OCI-LY3 (cell line): Measurements from ENCODE around the gene SULT2B1.
A peak's percentile ranks its signal among the peaks of the same experiment; 100 is the strongest.

Experiments
- H2AFZ ChIP-seq: fragments of 200-600, 300-600 bp; shearing (Covaris generic); 2 replicates; pipeline ENCODE4 v1.6.0; 2014; ENCODE audit warnings: antibody characterized with exemption, low read depth, low read length
- H3K27ac ChIP-seq: fragments of 200-600, 300-600 bp; sonication (generic); 2 replicates; pipeline ENCODE4 v1.5.1; 2014; ENCODE audit warnings: mild to moderate bottlenecking, low read length, moderate library complexity, mixed read lengths
- H3K27me3 ChIP-seq: fragments of 200-600, 300-600 bp; sonication (generic); 2 replicates; pipeline ENCODE4 v1.6.1; 2014; ENCODE audit warnings: low read depth, low read length, mixed read lengths
- H3K36me3 ChIP-seq: fragments of 200-600, 300-600 bp; sonication (generic); replicated peaks from 2 replicates; pipeline ENCODE3; 2014; ENCODE audit warnings: low read depth, low read length, mixed read lengths
- H3K4me1 ChIP-seq: fragments of 300-600, 200-600 bp; sonication (generic); 2 replicates; pipeline ENCODE4 v1.6.1; 2014; ENCODE audit warnings: low read length, mixed read lengths
- H3K4me2 ChIP-seq: fragments of 200-600, 300-600 bp; sonication (generic); 2 replicates; pipeline ENCODE4 v1.6.1; 2014; ENCODE audit warnings: low read length, mixed read lengths
- H3K4me3 ChIP-seq: fragments of 300-600, 200-600 bp; sonication (generic); 2 replicates; pipeline ENCODE4 v1.5.1; 2014; ENCODE audit warnings: antibody characterized with exemption, mild to moderate bottlenecking, low read length, moderate library complexity
- H3K79me2 ChIP-seq: fragments of 300-600, 200-600 bp; shearing (Covaris generic); 2 replicates; pipeline ENCODE4 v1.6.1; 2014; ENCODE audit warnings: mild to moderate bottlenecking, low read length, mixed read lengths
- H3K9ac ChIP-seq: fragments of 300-600, 200-600 bp; shearing (Covaris generic); 2 replicates; pipeline ENCODE4 v1.6.0; 2014; ENCODE audit warnings: mild to moderate bottlenecking, low read length, moderate library complexity
- H3K9me3 ChIP-seq: fragments of 200-600, 300-600 bp; shearing (Covaris generic); 2 replicates; pipeline ENCODE4 v1.6.1; 2014; ENCODE audit warnings: low read length, mixed read lengths; ENCODE audit not compliant: insufficient read depth
- H4K20me1 ChIP-seq: fragments of 200-600, 300-600 bp; sonication (generic); 2 replicates; pipeline ENCODE4 v1.6.1; 2016; ENCODE audit warnings: low read length, mixed read lengths; ENCODE audit not compliant: insufficient read depth
- EZH2phosphoT487 ChIP-seq: fragments of 200-600 bp; shearing (Covaris generic); IDR thresholded peaks from 2 replicates; pipeline ENCODE4 v1.6.1; 2018; ENCODE audit warnings: antibody characterized with exemption, mixed run types, low read depth
- TF ChIP-seq, protein P1 (sequence below): fragments of 200-600, 300-600 bp; sonication (generic); IDR thresholded peaks from 2 replicates; pipeline ENCODE4 v1.5.1; 2014; ENCODE audit warnings: antibody characterized with exemption, low read length, low read depth

The SULT2B1 gene

DNA sequence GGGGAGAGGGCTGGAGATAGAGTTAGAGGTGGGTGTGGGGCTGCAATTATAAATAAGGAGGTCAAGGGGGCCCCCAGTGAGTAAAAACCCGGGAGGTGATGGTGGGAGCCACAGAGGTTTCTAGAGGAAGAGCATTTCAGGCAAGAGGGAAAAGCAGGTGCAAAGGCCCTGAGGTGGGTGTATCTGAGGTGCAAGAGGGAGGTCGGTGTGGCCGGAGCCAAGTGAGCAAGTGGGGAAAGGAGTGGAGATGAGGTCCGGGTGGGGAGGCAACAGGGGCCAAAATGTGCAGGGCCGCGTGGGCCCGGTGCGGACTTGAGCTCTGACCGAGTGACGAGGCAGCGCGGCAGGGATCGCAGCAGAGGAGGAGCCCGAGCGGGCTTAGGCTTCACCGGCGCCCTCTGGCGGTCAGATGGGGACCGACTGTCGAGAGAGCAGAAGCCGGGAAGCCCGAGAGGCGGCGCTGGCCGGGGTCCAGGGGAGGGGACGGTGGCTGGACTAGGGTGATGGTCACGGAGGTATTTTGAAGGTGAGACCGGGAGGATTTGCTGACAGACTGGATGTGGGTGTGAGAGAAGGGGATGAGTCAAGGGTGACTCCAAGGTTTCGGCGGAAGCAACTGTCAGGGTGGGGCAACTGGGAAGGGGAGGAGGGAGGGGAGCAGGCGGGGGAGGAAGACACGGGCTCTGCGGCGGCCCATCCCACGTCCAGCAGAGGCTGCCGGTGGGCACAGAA, 36.9 kb downstream of the SULT2B1 start:
- peak overlapping the region; percentile 83 for H3K4me2 ChIP-seq
- H4K20me1 ChIP-seq = no peaks in the 10 kb centered on the region
- H3K27ac ChIP-seq = no peak overlapping the region
- H3K9me3 ChIP-seq = no peaks in the 10 kb centered on the region
- H3K4me1 ChIP-seq = peaks cover 8% of the 10 kb centered on the region; the same call in 1 of the 2 replicates
- no peaks in the 10 kb centered on the region for H3K79me2 ChIP-seq
- H3K9ac ChIP-seq = peak overlapping the region; percentile 59
- H3K27me3 ChIP-seq = no peaks in the 10 kb centered on the region
- H3K36me3 ChIP-seq = no peaks in the 10 kb centered on the region
- peak overlapping the region; percentile 81 for H3K4me3 ChIP-seq
- TF ChIP-seq, protein P1, sequence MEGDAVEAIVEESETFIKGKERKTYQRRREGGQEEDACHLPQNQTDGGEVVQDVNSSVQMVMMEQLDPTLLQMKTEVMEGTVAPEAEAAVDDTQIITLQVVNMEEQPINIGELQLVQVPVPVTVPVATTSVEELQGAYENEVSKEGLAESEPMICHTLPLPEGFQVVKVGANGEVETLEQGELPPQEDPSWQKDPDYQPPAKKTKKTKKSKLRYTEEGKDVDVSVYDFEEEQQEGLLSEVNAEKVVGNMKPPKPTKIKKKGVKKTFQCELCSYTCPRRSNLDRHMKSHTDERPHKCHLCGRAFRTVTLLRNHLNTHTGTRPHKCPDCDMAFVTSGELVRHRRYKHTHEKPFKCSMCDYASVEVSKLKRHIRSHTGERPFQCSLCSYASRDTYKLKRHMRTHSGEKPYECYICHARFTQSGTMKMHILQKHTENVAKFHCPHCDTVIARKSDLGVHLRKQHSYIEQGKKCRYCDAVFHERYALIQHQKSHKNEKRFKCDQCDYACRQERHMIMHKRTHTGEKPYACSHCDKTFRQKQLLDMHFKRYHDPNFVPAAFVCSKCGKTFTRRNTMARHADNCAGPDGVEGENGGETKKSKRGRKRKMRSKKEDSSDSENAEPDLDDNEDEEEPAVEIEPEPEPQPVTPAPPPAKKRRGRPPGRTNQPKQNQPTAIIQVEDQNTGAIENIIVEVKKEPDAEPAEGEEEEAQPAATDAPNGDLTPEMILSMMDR = peak; percentile 99
- no peak for TF ChIP-seq EZH2phosphoT487
- peak overlapping the region; percentile 79 for H2AFZ ChIP-seq

DNA sequence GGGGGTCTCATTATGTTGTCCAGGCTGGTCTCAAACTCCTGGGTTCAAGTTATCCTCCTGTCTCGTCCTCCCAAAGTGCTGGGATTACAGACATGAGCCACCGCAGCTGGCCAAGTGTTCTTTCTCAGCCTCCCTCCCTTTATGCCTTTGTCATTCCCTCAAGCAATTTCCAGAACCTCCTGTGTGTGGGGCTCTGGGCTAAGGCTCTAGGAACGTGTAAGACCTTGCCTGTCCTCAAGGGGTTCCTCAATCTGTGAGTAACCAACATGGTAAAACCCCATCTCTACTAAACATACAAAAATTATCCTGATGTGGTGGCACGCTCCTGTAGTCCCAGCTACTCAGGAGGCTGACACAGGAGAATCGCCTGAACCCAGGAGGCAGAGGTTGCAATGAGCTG, 39.0 kb downstream of the SULT2B1 start:
- no peaks in the 10 kb centered on the region for H3K79me2 ChIP-seq
- H3K4me2 ChIP-seq = no peak overlapping the region
- H3K36me3 ChIP-seq = no peaks in the 10 kb centered on the region
- H3K9ac ChIP-seq = no peak overlapping the region
- H3K27ac ChIP-seq = no peak overlapping the region
- TF ChIP-seq, protein P1 = no peak
- TF ChIP-seq EZH2phosphoT487 = no peak
- no peak overlapping the region for H2AFZ ChIP-seq
- H3K4me3 ChIP-seq = no peak overlapping the region
- no peaks in the 10 kb centered on the region for H3K27me3 ChIP-seq
- H4K20me1 ChIP-seq = no peaks in the 10 kb centered on the region
- H3K4me1 ChIP-seq = peaks cover 5% of the 10 kb centered on the region; the same call in 1 of the 2 replicates
- H3K9me3 ChIP-seq = no peaks in the 10 kb centered on the region

DNA sequence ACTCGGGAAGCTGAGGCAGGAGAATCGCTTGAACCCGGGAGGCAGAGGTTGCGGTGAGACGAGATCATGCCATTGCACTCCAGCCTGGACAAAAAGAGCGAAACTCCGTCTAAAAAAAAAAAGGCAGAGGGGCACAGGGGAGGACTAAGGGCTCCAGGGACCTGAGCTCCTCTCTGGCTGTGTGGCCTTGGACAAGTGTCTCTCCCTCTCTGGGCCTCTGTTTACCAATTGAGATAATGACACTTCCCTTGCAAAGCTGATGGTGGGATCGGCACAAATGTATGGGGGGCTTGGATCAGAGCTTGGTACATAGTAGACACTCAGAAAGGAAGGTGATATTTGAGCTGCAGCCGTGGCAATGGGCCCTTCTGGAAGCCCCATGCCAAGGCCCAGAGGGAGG, 43.2 kb downstream of the SULT2B1 start:
- Histone ChIP-seq H3K4me1 (peaks cover 7% of the 10 kb centered on the region), H3K9ac (no peak overlapping the region), H3K36me3 (no peaks in the 10 kb centered on the region), H2AFZ (no peak overlapping the region), H3K4me2 (no peak overlapping the region), H3K79me2 (no peaks in the 10 kb centered on the region), H4K20me1 (no peaks in the 10 kb centered on the region), H3K27me3 (no peaks in the 10 kb centered on the region), H3K27ac (no peak overlapping the region), H3K4me3 (no peak overlapping the region), H3K9me3 (no peaks in the 10 kb centered on the region)
- TF ChIP-seq, protein P1 = no peak
- no peak for TF ChIP-seq EZH2phosphoT487

DNA sequence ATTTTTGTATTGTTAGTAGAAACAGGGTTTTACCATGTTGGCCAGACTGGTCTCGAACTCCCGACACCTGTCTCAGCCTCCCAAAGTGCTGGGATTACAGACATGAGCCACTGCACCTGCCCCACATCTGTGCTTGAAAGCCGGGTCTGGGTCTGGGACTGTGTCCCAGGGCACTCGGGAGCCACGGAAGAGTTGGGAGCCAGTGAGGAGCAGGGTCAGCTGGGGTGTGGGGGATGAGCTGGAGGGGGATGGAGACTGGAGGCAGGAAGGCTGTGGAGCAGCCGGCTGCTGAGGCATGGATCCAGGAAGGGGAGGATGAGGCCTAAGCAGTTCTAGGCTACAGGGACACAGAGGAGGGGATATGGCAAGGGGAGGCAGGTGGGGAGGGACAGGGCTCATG, 43.9 kb downstream of the SULT2B1 start:
- TF ChIP-seq, protein P1 = no peak
- no peak for TF ChIP-seq EZH2phosphoT487
- no peaks in the 10 kb centered on the region for H3K36me3 ChIP-seq
- no peak overlapping the region for H3K9ac ChIP-seq
- no peak overlapping the region for H3K4me3 ChIP-seq
- H3K4me2 ChIP-seq = no peak overlapping the region
- peaks cover 7% of the 10 kb centered on the region for H3K4me1 ChIP-seq
- H4K20me1 ChIP-seq = no peaks in the 10 kb centered on the region
- no peaks in the 10 kb centered on the region for H3K27me3 ChIP-seq
- H3K27ac ChIP-seq = no peak overlapping the region
- no peaks in the 10 kb centered on the region for H3K79me2 ChIP-seq
- no peaks in the 10 kb centered on the region for H3K9me3 ChIP-seq
- no peak overlapping the region for H2AFZ ChIP-seq
